Activated T-cell treated with anti-CD3 and anti-CD28 coated beads, Interleukin-2, amount 50 U/mL, for 1 hour (primary cell): ENCODE data around the gene DNAJB1.

Experiments used
- DNase-seq: peaks from one replicate; pipeline ENCODE4 v3.0.0-alpha.2; 2020

DNAJB1 gene

GRCh38 chr19:14495672-14496028, 22.5 kb downstream of the DNAJB1 start:
- no peak for DNase-seq

GRCh38 chr19:14494910-14495671, 23.1 kb downstream of the DNAJB1 start:
- no peak for DNase-seq

GRCh38 chr19:14494411-14494810, 23.8 kb downstream of the DNAJB1 start:
- DNase-seq, result no peak

- DNase-seq, result no peak
Measured at GRCh38 chr19:14492756-14493337, 25.4 kb downstream of the DNAJB1 start.

GRCh38 chr19:14487370-14488125, 30.6 kb downstream of the DNAJB1 start:
- no peak for DNase-seq

GRCh38 chr19:14482172-14482941, 35.8 kb downstream of the DNAJB1 start:
- no peak for DNase-seq

GRCh38 chr19:14480700-14481079, 37.5 kb downstream of the DNAJB1 start:
- no peak for DNase-seq

GRCh38 chr19:14479975-14480699, 38.1 kb downstream of the DNAJB1 start:
- peak; percentile 81 for DNase-seq

- no peak for DNase-seq
Measured at GRCh38 chr19:14479309-14479974, 38.8 kb downstream of the DNAJB1 start.

GRCh38 chr19:14478113-14478545, 40.1 kb downstream of the DNAJB1 start:
- no peak for DNase-seq

GRCh38 chr19:14477418-14478112, 40.6 kb downstream of the DNAJB1 start:
- DNase-seq, result no peak

GRCh38 chr19:14476673-14477401, 41.4 kb downstream of the DNAJB1 start:
- peak; percentile 43 for DNase-seq

GRCh38 chr19:14476327-14476672, 41.9 kb downstream of the DNAJB1 start:
- no peak for DNase-seq

GRCh38 chr19:14475251-14476073, 42.7 kb downstream of the DNAJB1 start, which contains the start of gene PTGER1:
TSS of gene PTGER1 (minus strand) at chr19:14475354. CDS start at chr19:14474320, 1,034 bp downstream.
- DNase-seq, result peak; percentile 32

- DNase-seq, result no peak
Measured at GRCh38 chr19:14474827-14475226, 43.4 kb downstream of the DNAJB1 start.

- DNase-seq, result no peak
Measured at GRCh38 chr19:14473978-14474578, 44.1 kb downstream of the DNAJB1 start.

GRCh38 chr19:14473073-14473977, 44.9 kb downstream of the DNAJB1 start:
- DNase-seq, result peak; percentile 34
